AG09309 (cell line): ENCODE data around the gene AMN1.
"Not testable (repeated sequence)": the region's sequence is repeated elsewhere in the genome, so short reads cannot be mapped to it uniquely, and the experiment has no call there.

Experiments used
- DNase-seq: peaks from one replicate; pipeline ENCODE4 v3.0.0-alpha.2; 2010; ENCODE audit warnings: low read depth
- H3K4me3 ChIP-seq: 2 replicates; pipeline ENCODE4 v1.5.1; 2011; ENCODE audit warnings: mild to moderate bottlenecking, low read depth, low read length, moderate library complexity; ENCODE audit not compliant: control insufficient read depth
- TF ChIP-seq, protein P1 (sequence below): IDR thresholded peaks from 2 replicates; pipeline ENCODE4 v1.5.1; 2011; ENCODE audit warnings: mild to moderate bottlenecking, low read depth, low read length, inconsistent platforms; ENCODE audit not compliant: insufficient read depth, control insufficient read depth; ENCODE audit errors: missing control alignments

The AMN1 gene

DNA sequence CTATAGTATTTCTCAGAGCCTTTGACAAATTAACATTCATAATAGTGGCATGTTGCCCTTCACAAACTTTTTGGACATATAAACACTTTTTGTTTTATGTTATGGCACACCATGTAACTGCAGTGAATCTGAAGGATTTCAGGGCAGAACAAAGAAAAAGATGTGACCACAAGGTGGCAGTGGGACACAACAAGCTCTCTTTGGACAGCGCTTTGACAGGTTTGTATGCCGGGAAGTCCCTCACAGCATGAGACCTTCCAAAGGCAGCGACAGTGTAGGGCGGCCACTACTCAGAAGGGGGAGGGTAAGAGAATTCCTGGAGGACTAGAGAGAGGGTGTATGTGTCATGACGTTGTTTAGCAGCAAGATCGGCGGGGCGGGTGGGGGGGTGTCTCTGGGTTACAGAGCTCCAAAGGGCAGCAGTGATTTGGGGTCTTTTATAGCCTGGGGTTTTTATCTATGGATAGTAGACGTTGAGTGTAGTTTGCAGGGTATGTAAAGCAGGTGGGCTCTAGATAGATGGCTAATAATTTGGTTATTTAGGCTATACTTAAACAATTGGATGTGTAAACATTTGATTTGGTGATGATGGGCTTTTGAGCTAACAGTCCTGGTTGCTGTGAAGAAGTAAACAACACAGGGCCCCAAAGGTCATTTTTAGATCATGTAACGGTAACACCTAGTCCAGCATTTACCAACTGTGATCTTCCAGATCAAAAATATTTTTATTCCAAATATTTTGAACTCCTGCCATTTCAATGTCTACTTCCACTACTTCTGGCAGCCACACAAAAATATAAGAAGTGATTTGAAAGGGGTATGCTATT is 46.5 kb downstream of the AMN1 start:
- H3K4me3 ChIP-seq = no peak overlapping the region
- peak; percentile 48 for DNase-seq
- TF ChIP-seq, protein P1, sequence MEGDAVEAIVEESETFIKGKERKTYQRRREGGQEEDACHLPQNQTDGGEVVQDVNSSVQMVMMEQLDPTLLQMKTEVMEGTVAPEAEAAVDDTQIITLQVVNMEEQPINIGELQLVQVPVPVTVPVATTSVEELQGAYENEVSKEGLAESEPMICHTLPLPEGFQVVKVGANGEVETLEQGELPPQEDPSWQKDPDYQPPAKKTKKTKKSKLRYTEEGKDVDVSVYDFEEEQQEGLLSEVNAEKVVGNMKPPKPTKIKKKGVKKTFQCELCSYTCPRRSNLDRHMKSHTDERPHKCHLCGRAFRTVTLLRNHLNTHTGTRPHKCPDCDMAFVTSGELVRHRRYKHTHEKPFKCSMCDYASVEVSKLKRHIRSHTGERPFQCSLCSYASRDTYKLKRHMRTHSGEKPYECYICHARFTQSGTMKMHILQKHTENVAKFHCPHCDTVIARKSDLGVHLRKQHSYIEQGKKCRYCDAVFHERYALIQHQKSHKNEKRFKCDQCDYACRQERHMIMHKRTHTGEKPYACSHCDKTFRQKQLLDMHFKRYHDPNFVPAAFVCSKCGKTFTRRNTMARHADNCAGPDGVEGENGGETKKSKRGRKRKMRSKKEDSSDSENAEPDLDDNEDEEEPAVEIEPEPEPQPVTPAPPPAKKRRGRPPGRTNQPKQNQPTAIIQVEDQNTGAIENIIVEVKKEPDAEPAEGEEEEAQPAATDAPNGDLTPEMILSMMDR = peak; percentile 82

DNA sequence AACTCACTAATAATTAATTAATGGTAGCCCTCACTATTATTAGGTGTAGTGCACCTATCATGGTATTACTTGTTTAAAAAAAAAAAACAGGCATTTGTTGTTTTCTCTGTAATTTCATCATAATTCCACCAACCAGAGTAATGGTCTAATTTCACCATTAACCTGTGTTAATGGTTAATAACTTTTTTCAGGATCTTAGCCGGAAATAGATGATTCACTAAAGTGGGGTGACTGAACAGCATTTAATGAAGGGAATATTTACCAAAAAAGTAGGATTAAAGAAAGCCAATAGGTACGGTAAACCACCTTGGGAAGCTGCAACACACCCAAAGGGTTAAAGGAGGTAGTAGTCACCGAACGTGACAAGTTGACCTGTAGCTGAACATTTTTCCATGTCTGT is 56.3 kb downstream of the AMN1 start:
- TF ChIP-seq, protein P1 = no peak

DNA sequence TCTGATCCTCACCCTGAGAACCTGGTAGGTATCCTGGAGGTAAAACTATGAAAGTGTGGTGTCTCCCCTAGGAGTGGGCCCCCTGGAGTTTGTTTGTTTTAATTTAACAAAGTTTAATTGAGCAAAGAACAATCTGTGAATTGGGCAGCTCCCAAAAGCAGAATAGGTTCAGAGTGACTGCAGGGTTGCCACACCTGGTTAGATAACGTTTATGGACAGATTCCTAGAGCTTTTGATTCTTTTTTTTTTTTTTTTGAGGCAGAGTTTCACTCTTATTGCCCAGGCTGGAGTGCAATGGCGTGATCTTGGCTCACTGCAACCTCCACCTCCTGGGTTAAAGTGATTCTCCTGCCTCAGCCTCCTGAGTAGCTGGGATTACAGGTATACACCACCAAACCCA is 59.2 kb downstream of the AMN1 start:
- H3K4me3 ChIP-seq, DNase-seq: not testable (repeated sequence)

More for the DNA sequence above, 56.3 kb downstream of the AMN1 start:
- no peak for DNase-seq
- no peak overlapping the region for H3K4me3 ChIP-seq

DNA sequence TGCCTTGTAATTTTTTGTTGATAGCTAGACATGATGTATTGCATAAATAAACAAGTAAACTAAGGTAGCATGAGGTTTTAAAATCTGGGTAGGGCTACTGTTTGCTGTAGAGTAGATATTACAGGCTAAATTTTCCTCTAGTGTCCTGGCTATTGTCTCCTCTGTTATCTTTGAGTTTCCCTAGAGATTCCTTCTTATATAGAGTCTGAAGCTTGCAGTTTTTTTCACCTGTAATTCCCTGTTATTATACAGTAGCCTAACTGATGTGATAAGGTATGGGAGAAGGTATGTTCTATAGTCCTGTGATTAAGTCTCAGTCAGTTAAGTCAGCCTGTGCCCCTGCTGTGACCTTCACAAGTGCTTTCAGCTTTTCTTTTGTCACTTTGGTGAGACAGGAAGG is 59.8 kb downstream of the AMN1 start:
- TF ChIP-seq, protein P1 = no peak
- no peak overlapping the region for H3K4me3 ChIP-seq
- no peak for DNase-seq

DNA sequence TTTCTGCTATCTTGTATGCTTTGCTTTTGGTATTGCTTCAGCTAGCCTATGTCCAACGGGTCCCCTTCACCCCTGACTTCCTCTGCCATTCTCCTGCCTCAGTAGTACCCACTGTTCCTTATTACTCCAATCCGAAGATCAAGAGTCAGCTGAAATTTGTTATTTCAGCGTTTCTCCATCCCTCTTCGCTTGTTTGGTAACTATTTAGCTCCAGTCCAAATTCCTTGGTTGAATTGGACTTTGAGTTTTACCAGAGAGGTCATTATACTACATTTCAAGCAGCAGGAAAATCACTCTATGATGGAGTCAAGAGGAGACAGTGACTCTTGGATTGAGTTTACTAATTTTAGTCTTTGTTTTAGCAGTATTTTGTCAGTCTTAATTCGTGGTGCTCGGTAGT is 64.8 kb downstream of the AMN1 start:
- DNase-seq = no peak
- H3K4me3 ChIP-seq = no peak overlapping the region
- TF ChIP-seq, protein P1 = no peak

DNA sequence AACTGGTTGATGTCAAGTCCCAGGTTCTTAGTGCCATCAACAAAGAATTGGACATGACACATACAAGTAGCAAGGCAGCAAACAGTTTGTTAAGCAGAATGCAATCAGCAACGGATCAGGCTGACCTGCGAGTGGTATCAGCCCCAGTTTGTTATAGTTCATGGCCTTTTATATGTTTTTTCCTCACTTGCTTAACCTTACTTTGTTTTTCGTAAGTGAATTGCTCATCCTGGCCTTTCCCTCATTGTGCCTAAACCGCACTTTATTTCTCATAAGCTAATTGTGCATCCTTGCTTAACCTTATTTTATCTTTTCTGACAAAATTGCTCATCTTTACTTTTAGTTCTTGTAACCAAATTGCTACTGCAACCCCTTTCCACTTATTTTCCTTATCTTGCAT is 65.2 kb downstream of the AMN1 start:
- H3K4me3 ChIP-seq = no peak overlapping the region
- no peak for DNase-seq
- TF ChIP-seq, protein P1 = no peak

DNA sequence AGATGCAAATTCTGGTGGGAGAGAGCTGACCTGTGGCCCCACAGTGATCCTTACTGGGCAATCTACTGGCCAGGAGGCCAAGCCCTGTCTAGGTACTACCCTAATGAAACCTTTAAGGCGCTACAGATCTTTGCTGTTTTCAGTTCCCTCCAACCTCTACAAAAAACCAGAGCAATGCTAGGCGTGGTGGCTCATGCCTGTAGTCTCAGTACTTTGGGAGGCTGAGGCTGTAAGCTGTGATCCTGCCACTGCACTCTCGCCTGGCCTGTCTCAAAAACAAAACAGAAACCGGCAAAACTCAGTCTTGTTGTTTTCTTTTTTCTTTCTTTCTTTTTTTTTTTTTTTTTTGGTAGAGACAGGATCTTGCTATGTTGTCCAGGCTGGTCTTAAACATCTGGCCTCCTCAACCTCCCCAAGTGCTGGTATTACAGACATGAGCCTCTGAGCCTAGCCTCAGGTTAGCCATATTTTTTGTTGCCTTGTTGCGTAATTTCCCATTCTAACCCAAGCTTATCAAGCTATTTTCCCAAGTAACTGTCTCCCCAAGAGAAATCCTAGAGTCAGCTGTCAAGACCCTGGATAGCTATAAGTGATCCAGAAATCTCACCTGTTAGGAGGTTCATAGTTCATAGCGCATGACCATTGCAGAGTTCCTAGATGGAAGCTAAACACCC is 66.5 kb downstream of the AMN1 start:
- no peak overlapping the region for H3K4me3 ChIP-seq
- DNase-seq = no peak
- TF ChIP-seq, protein P1 = no peak
